Fibroblast of lung (primary cell): ENCODE measurements around the gene OR1S2. TPM values are rescaled to one million over a fixed set of nuclear protein-coding genes. Genes with fewer than 3 reads are reported as not detected.
"Not testable (repeated sequence)": the region's sequence is repeated elsewhere in the genome, so short reads cannot be mapped to it uniquely, and the experiment has no call there.

Source experiments
- DNase-seq, 2 donors: peaks; one replicate each; pipeline versions ENCODE4 v3.0.0 to v3.0.0-alpha.2; 2010; ENCODE audit warnings: low read depth in 2 of 2
- H2AFZ ChIP-seq: 2 replicates; pipeline ENCODE4 v1.5.1; 2012; ENCODE audit warnings: low read length, control low read depth, inconsistent platforms
- H3K27ac ChIP-seq: 2 replicates; pipeline ENCODE4 v1.5.1; 2011; ENCODE audit warnings: low read length, control low read depth; ENCODE audit not compliant: insufficient read depth
- H3K27me3 ChIP-seq: 2 replicates; pipeline ENCODE4 v1.5.1; 2011; ENCODE audit warnings: mild to moderate bottlenecking, low read length; ENCODE audit not compliant: control insufficient read depth, insufficient read depth
- H3K36me3 ChIP-seq: 2 replicates; pipeline ENCODE4 v1.5.1; 2011; ENCODE audit warnings: low read length; ENCODE audit not compliant: control insufficient read depth, insufficient read depth
- H3K4me1 ChIP-seq: 2 replicates; pipeline ENCODE4 v1.5.1; 2011; ENCODE audit warnings: low read length; ENCODE audit not compliant: control insufficient read depth, insufficient read depth; ENCODE audit errors: extremely low read depth
- H3K4me2 ChIP-seq: 2 replicates; pipeline ENCODE4 v1.5.1; 2011; ENCODE audit warnings: low read length, control low read depth; ENCODE audit not compliant: insufficient read depth; ENCODE audit errors: extremely low read depth
- H3K4me3 ChIP-seq, 4 experiments: fragments of 200-600 bp in 1 of 4; sonication (generic) in 1 of 4; replicated peaks in 1 of 4; 2 replicates each; pipeline ENCODE4 v1.5.1; 2011 to 2016; ENCODE audit warnings: low read length in 4 of 4, low read depth in 3 of 4, mild to moderate bottlenecking in 3 of 4, control low read depth in 2 of 4, inconsistent platforms in 1 of 4, mixed read lengths in 1 of 4; ENCODE audit not compliant: insufficient read depth in 1 of 4; ENCODE audit errors: control extremely low read depth in 1 of 4
- H3K79me2 ChIP-seq: 2 replicates; pipeline ENCODE4 v1.5.1; 2012; ENCODE audit warnings: mild to moderate bottlenecking, low read length, inconsistent platforms; ENCODE audit not compliant: control insufficient read depth, insufficient read depth
- H3K9ac ChIP-seq: 2 replicates; pipeline ENCODE4 v1.5.1; 2011; ENCODE audit warnings: mild to moderate bottlenecking, low read length, control low read depth; ENCODE audit not compliant: insufficient read depth
- H3K9me3 ChIP-seq: 2 replicates; pipeline ENCODE4 v1.5.1; 2012; ENCODE audit warnings: low read depth, low read length; ENCODE audit not compliant: control insufficient read depth, insufficient read depth
- H4K20me1 ChIP-seq: 2 replicates; pipeline ENCODE4 v1.5.1; 2011; ENCODE audit warnings: low read length; ENCODE audit not compliant: control insufficient read depth, insufficient read depth; ENCODE audit errors: extremely low read depth
- EZH2 ChIP-seq: IDR thresholded peaks from 2 replicates; pipeline ENCODE4 v1.5.1; 2012; ENCODE audit warnings: low read length, control low read depth, mild to moderate bottlenecking; ENCODE audit errors: missing control alignments
- polyA plus RNA-seq, 2 donors: library from polyadenylated mRNA; depleted of rRNA in 1 of 2; stranded (reverse) in 1 of 2; unstranded in 1 of 2; fragments of >200 nt; gene quantifications; 2 replicates each; pipeline ENCODE4 v1.2.1, GENCODE V29; 2011 to 2012; ENCODE audit warnings: missing spikeins in 1 of 2
- total RNA-seq: library from RNA; depleted of rRNA; stranded (reverse); fragments of >200 nt; gene quantifications from 2 replicates; pipeline ENCODE4 v1.2.1, GENCODE V29; 2014
- TF ChIP-seq, protein P1 (sequence below), 2 donors: IDR thresholded peaks in 1 of 2; conservative IDR thresholded peaks in 1 of 2; 1 replicate in 1 of 2; 2 replicates in 1 of 2; pipeline ENCODE4 v1.5.1; 2011 to 2012; ENCODE audit warnings: low read length in 2 of 2, control low read depth in 1 of 2, inconsistent platforms in 1 of 2, low read depth in 1 of 2, mild to moderate bottlenecking in 1 of 2

The OR1S2 gene
- total and polyA plus RNA-seq, 2 donors (not counting 1 experiment from before 2014, with no cell fraction given) = not detected

DNA sequence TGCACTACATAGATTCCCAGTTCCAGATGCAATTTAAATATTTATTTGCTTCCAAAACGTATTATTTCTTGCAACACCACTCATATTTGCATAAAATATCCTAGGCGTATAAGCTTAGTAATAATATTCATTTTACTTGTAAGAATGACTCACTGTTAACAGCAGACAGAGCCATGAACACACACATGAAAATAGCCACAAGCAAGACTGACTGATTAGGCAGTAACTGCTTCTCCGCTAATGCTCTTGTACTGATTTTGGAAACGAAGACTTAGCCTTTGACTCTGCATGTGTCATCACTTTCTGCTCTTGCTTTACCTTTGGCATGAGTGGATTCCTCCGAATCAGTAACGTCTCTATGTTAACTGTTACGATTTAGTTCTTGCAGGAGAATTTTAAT lies 18.8 kb upstream of the OR1S2 start:
- Histone ChIP-seq H3K4me3 (no peak overlapping the region), H3K9me3 (no peaks in the 10 kb centered on the region), H3K27ac (no peak overlapping the region), H3K36me3 (no peaks in the 10 kb centered on the region), H3K4me1 (no peaks in the 10 kb centered on the region), H4K20me1 (no peaks in the 10 kb centered on the region), H3K27me3 (no peaks in the 10 kb centered on the region), H3K9ac (no peak overlapping the region), H2AFZ (no peak overlapping the region), H3K4me2 (no peak overlapping the region), H3K79me2 (no peaks in the 10 kb centered on the region)
- no peak for TF ChIP-seq EZH2
- TF ChIP-seq, protein P1, sequence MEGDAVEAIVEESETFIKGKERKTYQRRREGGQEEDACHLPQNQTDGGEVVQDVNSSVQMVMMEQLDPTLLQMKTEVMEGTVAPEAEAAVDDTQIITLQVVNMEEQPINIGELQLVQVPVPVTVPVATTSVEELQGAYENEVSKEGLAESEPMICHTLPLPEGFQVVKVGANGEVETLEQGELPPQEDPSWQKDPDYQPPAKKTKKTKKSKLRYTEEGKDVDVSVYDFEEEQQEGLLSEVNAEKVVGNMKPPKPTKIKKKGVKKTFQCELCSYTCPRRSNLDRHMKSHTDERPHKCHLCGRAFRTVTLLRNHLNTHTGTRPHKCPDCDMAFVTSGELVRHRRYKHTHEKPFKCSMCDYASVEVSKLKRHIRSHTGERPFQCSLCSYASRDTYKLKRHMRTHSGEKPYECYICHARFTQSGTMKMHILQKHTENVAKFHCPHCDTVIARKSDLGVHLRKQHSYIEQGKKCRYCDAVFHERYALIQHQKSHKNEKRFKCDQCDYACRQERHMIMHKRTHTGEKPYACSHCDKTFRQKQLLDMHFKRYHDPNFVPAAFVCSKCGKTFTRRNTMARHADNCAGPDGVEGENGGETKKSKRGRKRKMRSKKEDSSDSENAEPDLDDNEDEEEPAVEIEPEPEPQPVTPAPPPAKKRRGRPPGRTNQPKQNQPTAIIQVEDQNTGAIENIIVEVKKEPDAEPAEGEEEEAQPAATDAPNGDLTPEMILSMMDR (conservative IDR thresholded peaks at IDR 0.05 in 1 of 2, IDR thresholded peaks at IDR 0.05 in 1 of 2; ENCODE audit: low read depth in 1 of 2, low read length in 2 of 2) = no peak
- DNase-seq = no peak

- Histone ChIP-seq H3K4me3 (no peak overlapping the region), H2AFZ (no peak overlapping the region), H4K20me1 (no peaks in the 10 kb centered on the region), H3K9me3 (no peaks in the 10 kb centered on the region), H3K4me1 (no peaks in the 10 kb centered on the region), H3K27ac (no peak overlapping the region), H3K36me3 (no peaks in the 10 kb centered on the region), H3K27me3 (no peaks in the 10 kb centered on the region), H3K79me2 (no peaks in the 10 kb centered on the region), H3K4me2 (no peak overlapping the region), H3K9ac (no peak overlapping the region)
- TF ChIP-seq, protein P1 (conservative IDR thresholded peaks at IDR 0.05 in 1 of 2, IDR thresholded peaks at IDR 0.05 in 1 of 2; ENCODE audit: low read depth in 1 of 2, low read length in 2 of 2) = no peak
- no peak for TF ChIP-seq EZH2
- no peak for DNase-seq
Measured at GRCh38 chr11:58216476-58216875, 12.5 kb upstream of the OR1S2 start.

DNA sequence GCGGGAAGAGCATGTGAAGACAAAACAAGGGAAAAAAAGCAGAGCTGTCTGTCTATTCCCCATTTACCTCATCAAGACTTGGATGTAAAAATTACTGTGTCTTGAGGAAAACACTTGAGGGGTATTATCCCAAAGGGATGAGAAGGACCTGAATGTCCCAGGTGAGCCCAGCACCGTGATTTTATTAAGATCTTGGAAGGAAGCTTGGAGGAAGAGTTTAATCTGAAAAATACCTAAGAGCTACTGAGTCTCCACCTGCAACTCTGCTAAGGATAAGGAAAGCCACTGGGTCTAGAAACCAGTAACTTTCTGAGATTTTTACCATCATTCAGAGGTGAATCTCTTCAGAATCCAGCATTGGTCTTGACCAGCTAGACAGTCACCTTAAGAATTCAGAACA lies 8.5 kb upstream of the OR1S2 start, which contains the start of gene OR1S1:
Gene OR1S1, plus strand, starts transcription at position 301 of the 400 bp plus-strand sequence.
- H3K9ac ChIP-seq, H3K4me3 ChIP-seq, H3K4me1 ChIP-seq, H3K9me3 ChIP-seq, H3K4me2 ChIP-seq, H2AFZ ChIP-seq, H4K20me1 ChIP-seq, H3K36me3 ChIP-seq, H3K27me3 ChIP-seq, H3K27ac ChIP-seq, DNase-seq, H3K79me2 ChIP-seq: not testable (repeated sequence)
